GM23338 (cell line): ENCODE data around the gene UBAP2. TPM values are rescaled to one million over a fixed set of nuclear protein-coding genes. Genes with fewer than 3 reads are reported as not detected.
A peak's percentile ranks its signal among the peaks of the same experiment; 100 is the strongest.

Source experiments
- ATAC-seq: fragments of 200-7000 bp; cut with Tn5 transposase; 3 replicates; pipeline ENCODE4 v1.9.1; 2020
- DNase-seq: peaks from one replicate; pipeline ENCODE4 v3.0.0-alpha.2; 2015; ENCODE audit warnings: low spot score
- H2AFZ ChIP-seq: fragments of 200-600 bp; sonication (generic); 2 replicates; pipeline ENCODE4 v1.8.0; 2016; ENCODE audit warnings: antibody characterized with exemption, mild to moderate bottlenecking, moderate library complexity
- H3F3A ChIP-seq: fragments of 200-600 bp; sonication (generic); replicated peaks from 2 replicates; pipeline ENCODE4 v1.8.0; 2017; ENCODE audit warnings: antibody characterized with exemption, mixed run types, low read depth
- H3K27ac ChIP-seq: fragments of 200-600 bp; sonication (generic); 2 replicates; pipeline ENCODE4 v1.6.1; 2016; ENCODE audit warnings: low read depth
- H3K27me3 ChIP-seq: fragments of 200-600 bp; sonication (generic); 2 replicates; pipeline ENCODE4 v1.8.0; 2016; ENCODE audit warnings: mild to moderate bottlenecking, mixed run types, moderate library complexity; ENCODE audit not compliant: insufficient read depth
- H3K36me3 ChIP-seq: fragments of 200-600 bp; sonication (generic); 2 replicates; pipeline ENCODE4 v1.8.0; 2016; ENCODE audit warnings: mild to moderate bottlenecking; ENCODE audit not compliant: insufficient read depth
- H3K4me1 ChIP-seq: fragments of 200-600 bp; sonication (generic); 2 replicates; pipeline ENCODE4 v1.8.0; 2016; ENCODE audit warnings: mild to moderate bottlenecking, moderate library complexity; ENCODE audit not compliant: insufficient read depth
- H3K4me2 ChIP-seq: fragments of 200-600 bp; sonication (generic); 2 replicates; pipeline ENCODE4 v1.7.1; 2017; ENCODE audit warnings: mixed run types
- H3K4me3 ChIP-seq: fragments of 200-600 bp; sonication (generic); 2 replicates; pipeline ENCODE4 v1.6.1; 2016; ENCODE audit warnings: mixed run types
- H3K79me2 ChIP-seq: fragments of 200-600 bp; sonication (generic); replicated peaks from 2 replicates; pipeline ENCODE4 v1.8.0; 2017; ENCODE audit warnings: mild to moderate bottlenecking; ENCODE audit not compliant: insufficient read depth
- H3K9me2 ChIP-seq: fragments of 200-600 bp; sonication (generic); 2 replicates; pipeline ENCODE4 v1.8.0; 2017; ENCODE audit not compliant: insufficient read depth
- H4K20me1 ChIP-seq: fragments of 200-600 bp; sonication (generic); replicated peaks from 2 replicates; pipeline ENCODE4 v1.8.0; 2017; ENCODE audit warnings: mild to moderate bottlenecking; ENCODE audit not compliant: insufficient read depth
- H3K27ac Mint-ChIP-seq: 2 replicates; pipeline ENCODE4 v1.8.0; 2020; ENCODE audit warnings: inconsistent platforms, mild to moderate bottlenecking, moderate library complexity, mixed read lengths
- H3K27me3 Mint-ChIP-seq: 3 replicates; pipeline ENCODE4 v1.8.0; 2022; ENCODE audit warnings: low read depth, mild to moderate bottlenecking, moderate library complexity, mixed read lengths, inconsistent platforms; ENCODE audit not compliant: insufficient read depth, poor library complexity
- H3K36me3 Mint-ChIP-seq: 3 replicates; pipeline ENCODE4 v1.8.0; 2021; ENCODE audit warnings: low read depth, mild to moderate bottlenecking, inconsistent platforms, moderate library complexity, mixed read lengths
- H3K4me1 Mint-ChIP-seq: 3 replicates; pipeline ENCODE4 v1.8.0; 2020; ENCODE audit warnings: mild to moderate bottlenecking, inconsistent platforms, mixed read lengths
- H3K4me3 Mint-ChIP-seq: 3 replicates; pipeline ENCODE4 v1.8.0; 2021; ENCODE audit warnings: moderate library complexity, mild to moderate bottlenecking, inconsistent platforms, mixed read lengths
- H3K9me3 Mint-ChIP-seq: 3 replicates; pipeline ENCODE4 v1.8.0; 2020; ENCODE audit warnings: moderate library complexity, mild to moderate bottlenecking, inconsistent platforms, mixed read lengths
- CREB1 ChIP-seq: fragments of 250-450 bp; sonication (Bioruptor Pico); IDR thresholded peaks from 2 replicates; pipeline ENCODE4 v1.5.0; 2020; ENCODE audit warnings: low read depth, mild to moderate bottlenecking, moderate library complexity
- EZH2 ChIP-seq: fragments of 200-600 bp; sonication (generic); IDR thresholded peaks from one replicate; pipeline ENCODE4 v1.8.0; 2017; ENCODE audit warnings: antibody characterized with exemption, mild to moderate bottlenecking, low read depth; ENCODE audit not compliant: unreplicated experiment
- EZH2phosphoT487 ChIP-seq: fragments of 200-600 bp; sonication (generic); IDR thresholded peaks from one replicate; pipeline ENCODE4 v1.8.1; 2018; ENCODE audit warnings: antibody characterized with exemption; ENCODE audit not compliant: unreplicated experiment
- JUNB ChIP-seq: IDR thresholded peaks from one replicate; pipeline ENCODE4 v1.6.1; 2016; ENCODE audit warnings: antibody characterized with exemption; ENCODE audit not compliant: unreplicated experiment
- NANOG ChIP-seq: IDR thresholded peaks from 2 replicates; pipeline ENCODE4 v1.6.1; 2016; ENCODE audit warnings: antibody characterized with exemption, borderline replicate concordance
- POLR2AphosphoS5 ChIP-seq: IDR thresholded peaks from 2 replicates; pipeline ENCODE4 v1.6.1; 2016; ENCODE audit warnings: antibody characterized with exemption, low read depth
- STAT1 ChIP-seq: IDR thresholded peaks from one replicate; pipeline ENCODE4 v1.6.1; 2016; ENCODE audit warnings: antibody characterized with exemption; ENCODE audit not compliant: unreplicated experiment
- ZNF114 ChIP-seq: fragments of 250-450 bp; sonication (Bioruptor Pico); IDR thresholded peaks from 2 replicates; pipeline ENCODE4 v1.5.0; 2020; ENCODE audit warnings: mild to moderate bottlenecking, moderate library complexity
- ZNF331 ChIP-seq: fragments of 250-450 bp; sonication (Bioruptor Pico); IDR thresholded peaks from 2 replicates; pipeline ENCODE4 v1.5.0; 2020; ENCODE audit warnings: low read depth, mild to moderate bottlenecking, moderate library complexity
- polyA plus RNA-seq: library from polyadenylated mRNA; unstranded; fragments of >200 nt; fragmentation: Nextera tagmentation; extraction: Ambion mirVana; gene quantifications from 2 replicates; pipeline ENCODE4 v1.2.1, GENCODE V29; 2016
- total RNA-seq: library from RNA; depleted of rRNA; stranded (reverse); fragments of >200 nt; shearing (Covaris generic); gene quantifications from 2 replicates; pipeline ENCODE4 v1.2.3, GENCODE V29; 2014
- TF ChIP-seq, protein P1 (sequence below), 2 experiments: fragments of 200-600 bp in 1 of 2; sonication (generic) in 1 of 2; conservative IDR thresholded peaks; 2 replicates each; pipeline versions ENCODE4 v1.5.1 to v1.6.1; 2016 to 2017; ENCODE audit warnings: antibody characterized with exemption in 2 of 2, low read depth in 2 of 2, mild to moderate bottlenecking in 2 of 2, moderate library complexity in 1 of 2
- TF ChIP-seq, protein P2 (sequence below): fragments of 250-450 bp; sonication (Bioruptor Pico); IDR thresholded peaks from 2 replicates; pipeline ENCODE4 v1.5.0; 2020; ENCODE audit warnings: mild to moderate bottlenecking, moderate library complexity
- TF ChIP-seq, protein P3 (sequence below): IDR thresholded peaks from one replicate; pipeline ENCODE4 v1.6.1; 2018; ENCODE audit warnings: antibody characterized with exemption; ENCODE audit not compliant: unreplicated experiment
- TF ChIP-seq, protein P4 (sequence below): IDR thresholded peaks from 2 replicates; pipeline ENCODE4 v1.6.1; 2016; ENCODE audit warnings: antibody characterized with exemption

Gene UBAP2
- total and polyA plus RNA-seq, 2 experiments from 2014 or later, result 47.4 to 56.4 TPM

DNA sequence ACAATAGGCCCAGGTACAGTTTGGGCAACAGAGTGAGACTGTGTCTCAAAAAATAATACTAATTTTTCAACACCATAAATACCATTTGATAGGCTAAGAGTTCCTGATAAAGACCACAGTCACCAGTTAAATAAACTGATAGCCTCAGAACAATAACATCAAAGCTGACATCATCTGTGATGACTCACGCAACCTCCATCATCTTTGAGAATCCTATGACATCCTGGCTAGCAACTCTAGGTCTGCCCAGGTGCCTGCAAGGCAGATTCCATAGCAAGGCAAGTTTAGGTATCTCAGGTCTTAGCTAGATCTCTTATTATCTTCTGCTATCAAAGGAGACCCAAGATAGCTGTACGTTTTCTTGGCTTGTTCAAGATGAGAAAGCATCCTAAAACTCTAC, 30.5 kb upstream of the UBAP2 start:
- Histone ChIP-seq H3K27ac (peak overlapping the region; percentile 39; the same call in 1 of the 2 replicates), H3K4me2 (no peak overlapping the region), H3K79me2 (no peaks in the 10 kb centered on the region), H4K20me1 (no peaks in the 10 kb centered on the region), H3K4me3 (no peak overlapping the region), H3K36me3 (no peaks in the 10 kb centered on the region), H2AFZ (no peak overlapping the region), H3K27me3 (no peaks in the 10 kb centered on the region), H3K4me1 (no peaks in the 10 kb centered on the region), H3K9me2 (no peaks in the 10 kb centered on the region), H3F3A (no peaks in the 10 kb centered on the region)
- ATAC-seq (no peak), DNase-seq (no peak)
- Mint-ChIP-seq H3K36me3 (no peaks in the 10 kb centered on the region), H3K27ac (no peak overlapping the region), H3K27me3 (peaks cover 4% of the 10 kb centered on the region), H3K9me3 (no peaks in the 10 kb centered on the region), H3K4me3 (no peak overlapping the region), H3K4me1 (no peaks in the 10 kb centered on the region)
- TF ChIP-seq POLR2AphosphoS5 (no peak), EZH2 (no peak), STAT1 (no peak), NANOG (no peak), JUNB (no peak), ZNF331 (CRISPR knock-in tag) (no peak), CREB1 (CRISPR knock-in tag) (no peak), EZH2phosphoT487 (no peak), ZNF114 (CRISPR knock-in tag) (no peak)
- TF ChIP-seq, protein P1, sequence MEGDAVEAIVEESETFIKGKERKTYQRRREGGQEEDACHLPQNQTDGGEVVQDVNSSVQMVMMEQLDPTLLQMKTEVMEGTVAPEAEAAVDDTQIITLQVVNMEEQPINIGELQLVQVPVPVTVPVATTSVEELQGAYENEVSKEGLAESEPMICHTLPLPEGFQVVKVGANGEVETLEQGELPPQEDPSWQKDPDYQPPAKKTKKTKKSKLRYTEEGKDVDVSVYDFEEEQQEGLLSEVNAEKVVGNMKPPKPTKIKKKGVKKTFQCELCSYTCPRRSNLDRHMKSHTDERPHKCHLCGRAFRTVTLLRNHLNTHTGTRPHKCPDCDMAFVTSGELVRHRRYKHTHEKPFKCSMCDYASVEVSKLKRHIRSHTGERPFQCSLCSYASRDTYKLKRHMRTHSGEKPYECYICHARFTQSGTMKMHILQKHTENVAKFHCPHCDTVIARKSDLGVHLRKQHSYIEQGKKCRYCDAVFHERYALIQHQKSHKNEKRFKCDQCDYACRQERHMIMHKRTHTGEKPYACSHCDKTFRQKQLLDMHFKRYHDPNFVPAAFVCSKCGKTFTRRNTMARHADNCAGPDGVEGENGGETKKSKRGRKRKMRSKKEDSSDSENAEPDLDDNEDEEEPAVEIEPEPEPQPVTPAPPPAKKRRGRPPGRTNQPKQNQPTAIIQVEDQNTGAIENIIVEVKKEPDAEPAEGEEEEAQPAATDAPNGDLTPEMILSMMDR (conservative IDR thresholded peaks at IDR 0.05; ENCODE audit: low read depth in 2 of 2), result no peak
- TF ChIP-seq, protein P2, sequence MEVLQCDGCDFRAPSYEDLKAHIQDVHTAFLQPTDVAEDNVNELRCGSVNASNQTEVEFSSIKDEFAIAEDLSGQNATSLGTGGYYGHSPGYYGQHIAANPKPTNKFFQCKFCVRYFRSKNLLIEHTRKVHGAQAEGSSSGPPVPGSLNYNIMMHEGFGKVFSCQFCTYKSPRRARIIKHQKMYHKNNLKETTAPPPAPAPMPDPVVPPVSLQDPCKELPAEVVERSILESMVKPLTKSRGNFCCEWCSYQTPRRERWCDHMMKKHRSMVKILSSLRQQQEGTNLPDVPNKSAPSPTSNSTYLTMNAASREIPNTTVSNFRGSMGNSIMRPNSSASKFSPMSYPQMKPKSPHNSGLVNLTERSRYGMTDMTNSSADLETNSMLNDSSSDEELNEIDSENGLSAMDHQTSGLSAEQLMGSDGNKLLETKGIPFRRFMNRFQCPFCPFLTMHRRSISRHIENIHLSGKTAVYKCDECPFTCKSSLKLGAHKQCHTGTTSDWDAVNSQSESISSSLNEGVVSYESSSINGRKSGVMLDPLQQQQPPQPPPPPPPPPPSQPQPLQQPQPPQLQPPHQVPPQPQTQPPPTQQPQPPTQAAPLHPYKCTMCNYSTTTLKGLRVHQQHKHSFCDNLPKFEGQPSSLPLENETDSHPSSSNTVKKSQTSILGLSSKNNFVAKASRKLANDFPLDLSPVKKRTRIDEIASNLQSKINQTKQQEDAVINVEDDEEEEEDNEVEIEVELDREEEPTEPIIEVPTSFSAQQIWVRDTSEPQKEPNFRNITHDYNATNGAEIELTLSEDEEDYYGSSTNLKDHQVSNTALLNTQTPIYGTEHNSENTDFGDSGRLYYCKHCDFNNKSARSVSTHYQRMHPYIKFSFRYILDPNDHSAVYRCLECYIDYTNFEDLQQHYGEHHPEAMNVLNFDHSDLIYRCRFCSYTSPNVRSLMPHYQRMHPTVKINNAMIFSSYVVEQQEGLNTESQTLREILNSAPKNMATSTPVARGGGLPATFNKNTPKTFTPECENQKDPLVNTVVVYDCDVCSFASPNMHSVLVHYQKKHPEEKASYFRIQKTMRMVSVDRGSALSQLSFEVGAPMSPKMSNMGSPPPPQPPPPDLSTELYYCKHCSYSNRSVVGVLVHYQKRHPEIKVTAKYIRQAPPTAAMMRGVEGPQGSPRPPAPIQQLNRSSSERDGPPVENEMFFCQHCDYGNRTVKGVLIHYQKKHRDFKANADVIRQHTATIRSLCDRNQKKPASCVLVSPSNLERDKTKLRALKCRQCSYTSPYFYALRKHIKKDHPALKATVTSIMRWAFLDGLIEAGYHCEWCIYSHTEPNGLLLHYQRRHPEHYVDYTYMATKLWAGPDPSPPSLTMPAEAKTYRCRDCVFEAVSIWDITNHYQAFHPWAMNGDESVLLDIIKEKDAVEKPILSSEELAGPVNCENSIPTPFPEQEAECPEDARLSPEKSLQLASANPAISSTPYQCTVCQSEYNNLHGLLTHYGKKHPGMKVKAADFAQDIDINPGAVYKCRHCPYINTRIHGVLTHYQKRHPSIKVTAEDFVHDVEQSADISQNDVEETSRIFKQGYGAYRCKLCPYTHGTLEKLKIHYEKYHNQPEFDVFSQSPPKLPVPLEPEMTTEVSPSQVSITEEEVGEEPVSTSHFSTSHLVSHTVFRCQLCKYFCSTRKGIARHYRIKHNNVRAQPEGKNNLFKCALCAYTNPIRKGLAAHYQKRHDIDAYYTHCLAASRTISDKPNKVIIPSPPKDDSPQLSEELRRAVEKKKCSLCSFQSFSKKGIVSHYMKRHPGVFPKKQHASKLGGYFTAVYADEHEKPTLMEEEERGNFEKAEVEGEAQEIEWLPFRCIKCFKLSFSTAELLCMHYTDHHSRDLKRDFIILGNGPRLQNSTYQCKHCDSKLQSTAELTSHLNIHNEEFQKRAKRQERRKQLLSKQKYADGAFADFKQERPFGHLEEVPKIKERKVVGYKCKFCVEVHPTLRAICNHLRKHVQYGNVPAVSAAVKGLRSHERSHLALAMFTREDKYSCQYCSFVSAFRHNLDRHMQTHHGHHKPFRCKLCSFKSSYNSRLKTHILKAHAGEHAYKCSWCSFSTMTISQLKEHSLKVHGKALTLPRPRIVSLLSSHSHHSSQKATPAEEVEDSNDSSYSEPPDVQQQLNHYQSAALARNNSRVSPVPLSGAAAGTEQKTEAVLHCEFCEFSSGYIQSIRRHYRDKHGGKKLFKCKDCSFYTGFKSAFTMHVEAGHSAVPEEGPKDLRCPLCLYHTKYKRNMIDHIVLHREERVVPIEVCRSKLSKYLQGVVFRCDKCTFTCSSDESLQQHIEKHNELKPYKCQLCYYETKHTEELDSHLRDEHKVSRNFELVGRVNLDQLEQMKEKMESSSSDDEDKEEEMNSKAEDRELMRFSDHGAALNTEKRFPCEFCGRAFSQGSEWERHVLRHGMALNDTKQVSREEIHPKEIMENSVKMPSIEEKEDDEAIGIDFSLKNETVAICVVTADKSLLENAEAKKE (CRISPR knock-in tag), result no peak
- TF ChIP-seq, protein P3, sequence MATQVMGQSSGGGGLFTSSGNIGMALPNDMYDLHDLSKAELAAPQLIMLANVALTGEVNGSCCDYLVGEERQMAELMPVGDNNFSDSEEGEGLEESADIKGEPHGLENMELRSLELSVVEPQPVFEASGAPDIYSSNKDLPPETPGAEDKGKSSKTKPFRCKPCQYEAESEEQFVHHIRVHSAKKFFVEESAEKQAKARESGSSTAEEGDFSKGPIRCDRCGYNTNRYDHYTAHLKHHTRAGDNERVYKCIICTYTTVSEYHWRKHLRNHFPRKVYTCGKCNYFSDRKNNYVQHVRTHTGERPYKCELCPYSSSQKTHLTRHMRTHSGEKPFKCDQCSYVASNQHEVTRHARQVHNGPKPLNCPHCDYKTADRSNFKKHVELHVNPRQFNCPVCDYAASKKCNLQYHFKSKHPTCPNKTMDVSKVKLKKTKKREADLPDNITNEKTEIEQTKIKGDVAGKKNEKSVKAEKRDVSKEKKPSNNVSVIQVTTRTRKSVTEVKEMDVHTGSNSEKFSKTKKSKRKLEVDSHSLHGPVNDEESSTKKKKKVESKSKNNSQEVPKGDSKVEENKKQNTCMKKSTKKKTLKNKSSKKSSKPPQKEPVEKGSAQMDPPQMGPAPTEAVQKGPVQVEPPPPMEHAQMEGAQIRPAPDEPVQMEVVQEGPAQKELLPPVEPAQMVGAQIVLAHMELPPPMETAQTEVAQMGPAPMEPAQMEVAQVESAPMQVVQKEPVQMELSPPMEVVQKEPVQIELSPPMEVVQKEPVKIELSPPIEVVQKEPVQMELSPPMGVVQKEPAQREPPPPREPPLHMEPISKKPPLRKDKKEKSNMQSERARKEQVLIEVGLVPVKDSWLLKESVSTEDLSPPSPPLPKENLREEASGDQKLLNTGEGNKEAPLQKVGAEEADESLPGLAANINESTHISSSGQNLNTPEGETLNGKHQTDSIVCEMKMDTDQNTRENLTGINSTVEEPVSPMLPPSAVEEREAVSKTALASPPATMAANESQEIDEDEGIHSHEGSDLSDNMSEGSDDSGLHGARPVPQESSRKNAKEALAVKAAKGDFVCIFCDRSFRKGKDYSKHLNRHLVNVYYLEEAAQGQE, result no peak
- TF ChIP-seq, protein P4, sequence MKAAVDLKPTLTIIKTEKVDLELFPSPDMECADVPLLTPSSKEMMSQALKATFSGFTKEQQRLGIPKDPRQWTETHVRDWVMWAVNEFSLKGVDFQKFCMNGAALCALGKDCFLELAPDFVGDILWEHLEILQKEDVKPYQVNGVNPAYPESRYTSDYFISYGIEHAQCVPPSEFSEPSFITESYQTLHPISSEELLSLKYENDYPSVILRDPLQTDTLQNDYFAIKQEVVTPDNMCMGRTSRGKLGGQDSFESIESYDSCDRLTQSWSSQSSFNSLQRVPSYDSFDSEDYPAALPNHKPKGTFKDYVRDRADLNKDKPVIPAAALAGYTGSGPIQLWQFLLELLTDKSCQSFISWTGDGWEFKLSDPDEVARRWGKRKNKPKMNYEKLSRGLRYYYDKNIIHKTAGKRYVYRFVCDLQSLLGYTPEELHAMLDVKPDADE, result no peak
